Thyroid gland (tissue), 4 donors: ENCODE measurements around the gene MPP4. TPM values are rescaled to one million over a fixed set of nuclear protein-coding genes. Genes with fewer than 3 reads are reported as not detected.

Experiments used
- DNase-seq, 2 donors: peaks; one replicate each; pipeline ENCODE4 v3.0.0-alpha.2; 2019
- H3K27ac ChIP-seq, 3 donors: fragments of 200-600 bp; sonication (generic); 1 replicate in 2 of 3; 2 replicates in 1 of 3; pipeline ENCODE4 v1.5.1; 2016 to 2019; ENCODE audit warnings: mild to moderate bottlenecking in 1 of 3, moderate library complexity in 1 of 3
- H3K27me3 ChIP-seq: fragments of 200-600 bp; sonication (generic); one replicate; pipeline ENCODE4 v1.5.1; 2019
- H3K36me3 ChIP-seq, 2 donors: fragments of 200-600 bp; sonication (generic); one replicate each; pipeline ENCODE4 v1.5.1; 2016 to 2019
- H3K4me1 ChIP-seq, 2 donors: fragments of 200-600 bp; sonication (generic); one replicate each; pipeline ENCODE4 v1.5.1; 2017 to 2019
- H3K4me3 ChIP-seq, 3 donors: fragments of 200-600 bp; sonication (generic); replicated peaks in 1 of 3; 1 replicate in 2 of 3; 2 replicates in 1 of 3; pipeline ENCODE4 v1.5.1; 2016; ENCODE audit warnings: mild to moderate bottlenecking in 1 of 3
- H3K9me3 ChIP-seq: fragments of 200-600 bp; sonication (generic); one replicate; pipeline ENCODE4 v1.5.1; 2017
- POLR2A ChIP-seq, 2 donors: fragments of 450-650 bp; IDR thresholded peaks; one replicate each; pipeline ENCODE4 v1.6.1; 2017; ENCODE audit warnings: antibody characterized with exemption in 2 of 2, mild to moderate bottlenecking in 2 of 2, moderate library complexity in 1 of 2
- WGBS, 2 donors: methylation state at CpG; one replicate each; pipeline ENCODE4 v1.1.5; 2017; 5-methylcytosine and 5-hydroxymethylcytosine counted together
- intact Hi-C: fragments of 100-400 bp; cut with DNase I; formaldehyde crosslinking; loops from one replicate; pipeline ENCODE4 v1.15.1; 2023
- total RNA-seq, 4 donors: library from RNA; depleted of rRNA; stranded (reverse); fragments of >200 nt; gene quantifications; one replicate each; pipeline ENCODE4 v1.2.3, GENCODE V29; 2016
- TF ChIP-seq, protein P1 (sequence below), 6 experiments: fragments of 200-600 bp in 3 of 6; fragments of 450-650 bp in 3 of 6; sonication (generic) in 3 of 6; IDR thresholded peaks; one replicate each; pipeline ENCODE4 v1.5.1; 2016 to 2019; ENCODE audit warnings: antibody characterized with exemption in 6 of 6, mild to moderate bottlenecking in 2 of 6, inconsistent platforms in 1 of 6, moderate library complexity in 1 of 6

The MPP4 gene
- total RNA-seq, 4 donors from 2014 or later: not detected

DNA sequence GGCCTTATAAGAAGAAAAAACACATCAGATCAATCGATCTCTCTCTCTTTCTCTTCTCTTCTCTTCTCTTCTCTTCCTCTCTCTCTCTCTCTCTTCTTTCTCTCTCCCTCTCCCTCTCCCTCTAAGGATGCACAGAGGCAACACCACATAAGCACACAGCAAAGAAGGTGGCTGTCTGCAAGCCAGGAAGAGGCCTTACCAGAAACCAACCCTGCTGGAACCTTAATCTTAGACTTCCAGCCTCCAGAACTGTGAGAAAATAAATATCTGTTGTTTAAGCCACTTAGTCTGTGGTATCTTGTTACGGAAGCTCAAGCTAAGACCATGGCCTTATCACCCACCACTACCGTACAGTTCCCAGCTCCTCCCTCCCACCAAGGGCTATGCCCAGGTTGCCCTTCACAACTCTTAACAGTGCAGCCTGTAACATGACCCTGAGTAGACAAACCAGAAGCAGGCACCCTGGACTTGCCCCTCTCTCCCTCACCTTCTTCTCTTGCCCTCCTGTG, 30.0 kb downstream of the MPP4 start:
- intact Hi-C loops: no loop called here
- no peaks in the 10 kb centered on the region for H3K4me1 ChIP-seq
- H3K9me3 ChIP-seq: no peaks in the 10 kb centered on the region
- H3K36me3 ChIP-seq: no peaks in the 10 kb centered on the region
- no peaks in the 10 kb centered on the region for H3K27me3 ChIP-seq
- H3K4me3 ChIP-seq: no peak overlapping the region
- H3K27ac ChIP-seq: no peak overlapping the region
- TF ChIP-seq, protein P1, sequence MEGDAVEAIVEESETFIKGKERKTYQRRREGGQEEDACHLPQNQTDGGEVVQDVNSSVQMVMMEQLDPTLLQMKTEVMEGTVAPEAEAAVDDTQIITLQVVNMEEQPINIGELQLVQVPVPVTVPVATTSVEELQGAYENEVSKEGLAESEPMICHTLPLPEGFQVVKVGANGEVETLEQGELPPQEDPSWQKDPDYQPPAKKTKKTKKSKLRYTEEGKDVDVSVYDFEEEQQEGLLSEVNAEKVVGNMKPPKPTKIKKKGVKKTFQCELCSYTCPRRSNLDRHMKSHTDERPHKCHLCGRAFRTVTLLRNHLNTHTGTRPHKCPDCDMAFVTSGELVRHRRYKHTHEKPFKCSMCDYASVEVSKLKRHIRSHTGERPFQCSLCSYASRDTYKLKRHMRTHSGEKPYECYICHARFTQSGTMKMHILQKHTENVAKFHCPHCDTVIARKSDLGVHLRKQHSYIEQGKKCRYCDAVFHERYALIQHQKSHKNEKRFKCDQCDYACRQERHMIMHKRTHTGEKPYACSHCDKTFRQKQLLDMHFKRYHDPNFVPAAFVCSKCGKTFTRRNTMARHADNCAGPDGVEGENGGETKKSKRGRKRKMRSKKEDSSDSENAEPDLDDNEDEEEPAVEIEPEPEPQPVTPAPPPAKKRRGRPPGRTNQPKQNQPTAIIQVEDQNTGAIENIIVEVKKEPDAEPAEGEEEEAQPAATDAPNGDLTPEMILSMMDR (IDR thresholded peaks at IDR 0.05): no peak
- TF ChIP-seq POLR2A (IDR thresholded peaks at IDR 0.05): no peak
- WGBS, 2 donors: 63 to 84% methylated on average over 3 of the region's 3 CpGs
- no peak for DNase-seq

DNA sequence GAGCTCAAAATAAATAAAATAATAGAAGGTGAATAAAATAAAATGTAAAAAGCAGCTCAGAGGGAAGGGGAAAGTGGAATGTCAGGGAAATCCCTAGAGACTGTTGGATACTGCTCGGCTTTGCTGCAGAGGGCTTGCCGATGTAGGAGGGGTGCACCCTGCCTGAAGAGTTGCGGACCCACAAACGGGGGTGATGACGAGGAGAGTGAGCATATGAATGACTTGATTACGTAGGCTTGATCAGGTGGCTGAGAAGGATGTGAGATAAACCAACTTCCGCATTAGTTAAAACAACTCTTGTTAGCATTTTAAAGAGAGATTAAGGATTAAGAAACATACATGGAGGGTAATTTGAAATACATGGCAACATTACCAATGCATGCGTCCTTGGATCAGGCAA, 34.1 kb downstream of the MPP4 start:
- TF ChIP-seq, protein P1 (IDR thresholded peaks at IDR 0.05): no peak
- no peak for TF ChIP-seq POLR2A (IDR thresholded peaks at IDR 0.05)
- Histone ChIP-seq H3K4me3 (no peak overlapping the region), H3K9me3 (no peaks in the 10 kb centered on the region), H3K4me1 (no peaks in the 10 kb centered on the region), H3K36me3 (no peaks in the 10 kb centered on the region), H3K27ac (no peak overlapping the region), H3K27me3 (no peaks in the 10 kb centered on the region)
- WGBS, 2 donors: 77 to 84% methylated on average over 8 of the region's 8 CpGs
- intact Hi-C loops: no loop called here
- DNase-seq: no peak

DNA sequence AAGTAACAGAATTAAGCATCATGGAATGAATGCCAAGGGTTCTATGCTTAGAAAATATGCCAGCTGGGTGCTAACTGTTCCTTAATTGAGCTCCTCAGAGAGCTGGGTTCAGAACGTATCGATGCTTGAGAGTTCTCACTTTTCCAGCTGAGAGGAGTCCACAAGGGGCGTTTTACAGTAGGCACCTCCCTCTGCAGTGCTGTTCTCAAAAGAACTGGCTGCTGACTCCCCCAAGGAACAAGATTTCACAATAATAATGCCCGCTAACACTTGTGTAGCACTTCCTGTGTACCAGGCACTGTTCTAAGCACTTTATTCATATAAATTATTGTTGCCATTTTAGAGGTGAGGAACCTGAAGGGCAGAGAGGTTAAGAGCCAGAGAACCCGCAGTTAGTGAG, 37.1 kb downstream of the MPP4 start:
- Histone ChIP-seq H3K27me3 (no peaks in the 10 kb centered on the region), H3K4me1 (no peaks in the 10 kb centered on the region), H3K9me3 (no peaks in the 10 kb centered on the region), H3K4me3 (no peak overlapping the region), H3K36me3 (no peaks in the 10 kb centered on the region), H3K27ac (no peak overlapping the region)
- WGBS, 2 donors: 45 to 52% methylated on average over 5 of the region's 5 CpGs
- TF ChIP-seq, protein P1 (IDR thresholded peaks at IDR 0.05): no peak
- TF ChIP-seq POLR2A (IDR thresholded peaks at IDR 0.05): no peak
- no peak for DNase-seq
- intact Hi-C loops: no loop called here

DNA sequence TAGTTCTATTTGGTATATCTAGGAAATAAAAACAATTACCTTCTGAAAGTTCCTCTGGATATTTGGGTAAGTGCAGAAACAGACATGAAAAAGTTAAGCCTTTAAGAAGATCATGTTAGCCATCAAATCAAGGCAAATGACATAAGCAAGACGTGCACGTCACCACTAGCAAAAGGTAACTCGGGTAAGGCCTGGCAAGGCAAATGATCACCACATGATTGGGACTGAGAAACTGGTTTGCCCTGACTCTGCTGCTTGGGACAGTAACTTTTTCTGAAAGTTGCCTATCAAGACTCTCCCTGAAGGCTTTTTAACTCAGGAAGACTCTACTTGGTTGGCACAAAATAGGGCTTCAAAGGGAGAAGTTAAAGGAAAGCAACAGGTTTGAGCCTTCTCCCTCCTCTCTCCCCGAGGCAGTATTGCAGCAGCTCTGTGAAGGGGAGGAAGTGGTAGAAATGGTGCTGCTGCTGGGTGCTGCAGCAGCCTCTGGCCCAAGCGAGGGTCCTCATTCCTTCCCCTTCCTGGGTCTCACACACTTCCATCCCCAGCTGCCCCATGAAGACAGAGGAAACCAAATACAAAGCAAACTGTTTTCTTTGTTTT, 38.0 kb downstream of the MPP4 start:
- Histone ChIP-seq H3K9me3 (no peaks in the 10 kb centered on the region), H3K27me3 (no peaks in the 10 kb centered on the region), H3K36me3 (no peaks in the 10 kb centered on the region), H3K4me3 (no peak overlapping the region), H3K27ac (no peak overlapping the region), H3K4me1 (no peaks in the 10 kb centered on the region)
- 71 to 75% methylated on average over 5 of the region's 5 CpGs for WGBS, 2 donors
- DNase-seq: no peak
- intact Hi-C loops: no loop called here
- TF ChIP-seq POLR2A (IDR thresholded peaks at IDR 0.05): no peak
- TF ChIP-seq, protein P1 (IDR thresholded peaks at IDR 0.05): no peak

DNA sequence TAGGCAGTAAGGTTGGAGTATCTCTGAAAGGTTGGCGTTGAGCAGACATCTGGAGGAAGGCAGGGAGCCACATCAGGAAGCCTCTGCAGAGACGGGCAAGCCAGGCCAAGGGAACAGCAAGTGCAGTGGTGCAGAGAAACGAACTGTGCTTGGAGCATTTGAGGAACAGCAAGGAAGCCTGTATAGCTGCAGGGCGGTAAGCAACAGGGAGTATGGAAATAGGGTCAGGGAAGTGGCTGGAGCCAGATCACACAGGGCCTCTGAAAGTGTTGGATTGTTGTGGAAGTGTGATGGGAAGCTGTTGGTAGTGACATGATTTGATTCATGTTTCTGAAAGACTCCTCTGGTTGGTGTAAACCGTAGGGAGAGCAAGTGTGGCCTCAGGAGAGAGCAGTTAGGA, 41.7 kb downstream of the MPP4 start:
- Histone ChIP-seq H3K27me3 (no peaks in the 10 kb centered on the region), H3K4me3 (no peak overlapping the region), H3K27ac (no peak overlapping the region), H3K36me3 (no peaks in the 10 kb centered on the region), H3K9me3 (no peaks in the 10 kb centered on the region), H3K4me1 (no peaks in the 10 kb centered on the region)
- WGBS, 2 donors: 78 to 81% methylated on average over 5 of the region's 5 CpGs
- no peak for DNase-seq
- TF ChIP-seq, protein P1 (IDR thresholded peaks at IDR 0.05): no peak
- TF ChIP-seq POLR2A (IDR thresholded peaks at IDR 0.05): no peak
- intact Hi-C loops: no loop called here
